Smooth muscle cell (in vitro differentiated cells): ENCODE results near the gene DUSP5. TPM values are rescaled to one million over a fixed set of nuclear protein-coding genes. Genes with fewer than 3 reads are reported as not detected.

Source experiments
- DNase-seq: peaks from one replicate; lab custom pipeline; 2025; ENCODE audit not compliant: unreplicated experiment; lab: John Stamatoyannopoulos, UW
- H2AFZ ChIP-seq: fragments of 200-600 bp; sonication (generic); 2 replicates; pipeline ENCODE4 v1.6.0; 2016; ENCODE audit warnings: antibody characterized with exemption, low read depth, mild to moderate bottlenecking
- H3F3A ChIP-seq: fragments of 200-600 bp; sonication (generic); 2 replicates; pipeline ENCODE4 v1.6.0; 2017; ENCODE audit warnings: antibody characterized with exemption, low read depth
- H3K27ac ChIP-seq: fragments of 200-600 bp; sonication (generic); 2 replicates; pipeline ENCODE4 v1.5.1; 2016; ENCODE audit warnings: low read depth, mild to moderate bottlenecking
- H3K27me3 ChIP-seq: fragments of 200-600 bp; sonication (generic); 2 replicates; pipeline ENCODE4 v1.6.1; 2016; ENCODE audit warnings: low read depth, mild to moderate bottlenecking
- H3K36me3 ChIP-seq: fragments of 200-600 bp; sonication (generic); 2 replicates; pipeline ENCODE4 v1.5.1; 2016; ENCODE audit warnings: low read depth
- H3K4me1 ChIP-seq: fragments of 200-600 bp; sonication (generic); 2 replicates; pipeline ENCODE4 v1.5.1; 2016; ENCODE audit warnings: low read depth
- H3K4me2 ChIP-seq: fragments of 200-600 bp; sonication (generic); 2 replicates; pipeline ENCODE4 v1.6.0; 2016; ENCODE audit warnings: mild to moderate bottlenecking
- H3K4me3 ChIP-seq: fragments of 200-600 bp; sonication (generic); 2 replicates; pipeline ENCODE4 v1.5.1; 2016; ENCODE audit warnings: mild to moderate bottlenecking
- H3K79me2 ChIP-seq: fragments of 200-600 bp; sonication (generic); 2 replicates; pipeline ENCODE4 v1.6.0; 2016; ENCODE audit warnings: low read depth, mild to moderate bottlenecking
- H3K9ac ChIP-seq: fragments of 200-600 bp; sonication (generic); 2 replicates; pipeline ENCODE4 v1.6.0; 2016; ENCODE audit warnings: low read depth
- H3K9me3 ChIP-seq: fragments of 200-600 bp; sonication (generic); replicated peaks from 2 replicates; pipeline ENCODE4 v1.5.1; 2016; ENCODE audit warnings: low read depth
- H4K20me1 ChIP-seq: fragments of 200-600 bp; sonication (generic); 2 replicates; pipeline ENCODE4 v1.6.0; 2016; ENCODE audit warnings: low read depth
- WGBS: methylation state at CpG from one replicate; pipeline ENCODE4 v1.1.7; 2016; ENCODE audit warnings: low lambda C conversion rate; 5-methylcytosine and 5-hydroxymethylcytosine counted together
- polyA plus RNA-seq: library from polyadenylated mRNA; unstranded; fragments of >200 nt; fragmentation: Nextera tagmentation; extraction: Ambion mirVana; gene quantifications from 2 replicates; pipeline ENCODE4 v1.2.1, GENCODE V29; 2016
- total RNA-seq: library from RNA; depleted of rRNA; stranded (reverse); fragments of >200 nt; gene quantifications from 2 replicates; pipeline ENCODE4 v1.2.3, GENCODE V29; 2014
- TF ChIP-seq, protein P1 (sequence below): fragments of 200-600 bp; sonication (generic); IDR thresholded peaks from 2 replicates; pipeline ENCODE4 v1.5.1; 2017; ENCODE audit warnings: borderline replicate concordance, mild to moderate bottlenecking, antibody characterized with exemption; ENCODE audit not compliant: insufficient read depth, poor library complexity, severe bottlenecking

Gene DUSP5
- total and polyA plus RNA-seq, 2 experiments from 2014 or later, result 13.6 to 23.6 TPM

DNA sequence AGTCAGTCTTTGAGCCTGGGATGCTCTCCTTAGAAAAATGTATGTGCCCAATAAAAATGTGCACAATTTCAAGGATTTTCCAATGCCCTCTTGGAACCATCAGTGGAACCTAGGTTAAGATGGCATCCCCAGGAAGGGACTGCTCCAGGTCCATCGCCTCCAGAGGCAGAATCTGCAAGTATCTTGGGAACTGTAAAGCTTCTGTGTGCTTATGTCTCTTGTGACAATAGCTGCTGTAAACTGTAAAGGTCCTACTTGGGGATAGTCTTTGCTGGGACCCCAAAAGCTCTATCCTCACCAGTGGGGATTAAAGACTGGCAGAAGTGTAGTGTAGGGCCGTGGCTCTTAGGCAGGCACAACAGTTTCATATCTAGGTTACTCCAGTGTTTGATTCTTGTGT, 11.9 kb downstream of the DUSP5 start:
- no peak overlapping the region for H3K4me3 ChIP-seq
- DNase-seq, result no peak
- TF ChIP-seq, protein P1, sequence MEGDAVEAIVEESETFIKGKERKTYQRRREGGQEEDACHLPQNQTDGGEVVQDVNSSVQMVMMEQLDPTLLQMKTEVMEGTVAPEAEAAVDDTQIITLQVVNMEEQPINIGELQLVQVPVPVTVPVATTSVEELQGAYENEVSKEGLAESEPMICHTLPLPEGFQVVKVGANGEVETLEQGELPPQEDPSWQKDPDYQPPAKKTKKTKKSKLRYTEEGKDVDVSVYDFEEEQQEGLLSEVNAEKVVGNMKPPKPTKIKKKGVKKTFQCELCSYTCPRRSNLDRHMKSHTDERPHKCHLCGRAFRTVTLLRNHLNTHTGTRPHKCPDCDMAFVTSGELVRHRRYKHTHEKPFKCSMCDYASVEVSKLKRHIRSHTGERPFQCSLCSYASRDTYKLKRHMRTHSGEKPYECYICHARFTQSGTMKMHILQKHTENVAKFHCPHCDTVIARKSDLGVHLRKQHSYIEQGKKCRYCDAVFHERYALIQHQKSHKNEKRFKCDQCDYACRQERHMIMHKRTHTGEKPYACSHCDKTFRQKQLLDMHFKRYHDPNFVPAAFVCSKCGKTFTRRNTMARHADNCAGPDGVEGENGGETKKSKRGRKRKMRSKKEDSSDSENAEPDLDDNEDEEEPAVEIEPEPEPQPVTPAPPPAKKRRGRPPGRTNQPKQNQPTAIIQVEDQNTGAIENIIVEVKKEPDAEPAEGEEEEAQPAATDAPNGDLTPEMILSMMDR, result no peak
- no peak overlapping the region for H3K27ac ChIP-seq
- H2AFZ ChIP-seq, result no peak overlapping the region
- no peaks in the 10 kb centered on the region for H3K27me3 ChIP-seq
- H3K9ac ChIP-seq, result no peak overlapping the region
- H3K79me2 ChIP-seq, result peaks cover 17% of the 10 kb centered on the region
- H3K4me2 ChIP-seq, result no peak overlapping the region
- H3K9me3 ChIP-seq, result no peaks in the 10 kb centered on the region
- H3K4me1 ChIP-seq, result peaks cover 6% of the 10 kb centered on the region
- peaks cover 7% of the 10 kb centered on the region for H3F3A ChIP-seq
- H4K20me1 ChIP-seq, result peaks cover 31% of the 10 kb centered on the region
- peaks cover 17% of the 10 kb centered on the region for H3K36me3 ChIP-seq
- 95% methylated on average over 2 of the region's 2 CpGs for WGBS

DNA sequence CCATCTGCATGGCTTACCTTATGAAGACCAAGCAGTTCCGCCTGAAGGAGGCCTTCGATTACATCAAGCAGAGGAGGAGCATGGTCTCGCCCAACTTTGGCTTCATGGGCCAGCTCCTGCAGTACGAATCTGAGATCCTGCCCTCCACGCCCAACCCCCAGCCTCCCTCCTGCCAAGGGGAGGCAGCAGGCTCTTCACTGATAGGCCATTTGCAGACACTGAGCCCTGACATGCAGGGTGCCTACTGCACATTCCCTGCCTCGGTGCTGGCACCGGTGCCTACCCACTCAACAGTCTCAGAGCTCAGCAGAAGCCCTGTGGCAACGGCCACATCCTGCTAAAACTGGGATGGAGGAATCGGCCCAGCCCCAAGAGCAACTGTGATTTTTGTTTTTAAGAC, 12.4 kb downstream of the DUSP5 start:
- Histone ChIP-seq H3K79me2 (peaks cover 12% of the 10 kb centered on the region), H3K36me3 (peaks cover 17% of the 10 kb centered on the region)

DNA sequence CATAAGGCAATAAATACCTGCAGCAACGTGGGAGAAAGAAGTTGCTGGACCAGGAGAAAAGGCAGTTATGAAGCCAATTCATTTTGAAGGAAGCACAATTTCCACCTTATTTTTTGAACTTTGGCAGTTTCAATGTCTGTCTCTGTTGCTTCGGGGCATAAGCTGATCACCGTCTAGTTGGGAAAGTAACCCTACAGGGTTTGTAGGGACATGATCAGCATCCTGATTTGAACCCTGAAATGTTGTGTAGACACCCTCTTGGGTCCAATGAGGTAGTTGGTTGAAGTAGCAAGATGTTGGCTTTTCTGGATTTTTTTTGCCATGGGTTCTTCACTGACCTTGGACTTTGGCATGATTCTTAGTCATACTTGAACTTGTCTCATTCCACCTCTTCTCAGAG, 13.0 kb downstream of the DUSP5 start:
- Histone ChIP-seq H2AFZ (no peak overlapping the region), H3F3A (peaks cover 7% of the 10 kb centered on the region), H3K27me3 (no peaks in the 10 kb centered on the region), H3K9ac (no peak overlapping the region), H3K36me3 (peaks cover 17% of the 10 kb centered on the region), H3K4me3 (no peak overlapping the region), H3K4me1 (peaks cover 6% of the 10 kb centered on the region), H3K79me2 (peaks cover 6% of the 10 kb centered on the region), H4K20me1 (peaks cover 22% of the 10 kb centered on the region), H3K4me2 (no peak overlapping the region), H3K9me3 (no peaks in the 10 kb centered on the region), H3K27ac (no peak overlapping the region)
- DNase-seq, result no peak
- TF ChIP-seq, protein P1, result no peak
- WGBS, result 97% methylated on average over 3 of the region's 3 CpGs

More for the DNA sequence above, 12.4 kb downstream of the DUSP5 start:
- TF ChIP-seq, protein P1, result no peak
- Histone ChIP-seq H3K27me3 (no peaks in the 10 kb centered on the region), H4K20me1 (peaks cover 26% of the 10 kb centered on the region), H3K4me1 (peaks cover 6% of the 10 kb centered on the region), H3K9ac (no peak overlapping the region), H3F3A (peaks cover 7% of the 10 kb centered on the region), H3K9me3 (no peaks in the 10 kb centered on the region), H3K4me3 (no peak overlapping the region), H3K27ac (no peak overlapping the region), H3K4me2 (no peak overlapping the region), H2AFZ (no peak overlapping the region)
- WGBS, result 99% methylated on average over 6 of the region's 9 CpGs
- DNase-seq, result no peak

DNA sequence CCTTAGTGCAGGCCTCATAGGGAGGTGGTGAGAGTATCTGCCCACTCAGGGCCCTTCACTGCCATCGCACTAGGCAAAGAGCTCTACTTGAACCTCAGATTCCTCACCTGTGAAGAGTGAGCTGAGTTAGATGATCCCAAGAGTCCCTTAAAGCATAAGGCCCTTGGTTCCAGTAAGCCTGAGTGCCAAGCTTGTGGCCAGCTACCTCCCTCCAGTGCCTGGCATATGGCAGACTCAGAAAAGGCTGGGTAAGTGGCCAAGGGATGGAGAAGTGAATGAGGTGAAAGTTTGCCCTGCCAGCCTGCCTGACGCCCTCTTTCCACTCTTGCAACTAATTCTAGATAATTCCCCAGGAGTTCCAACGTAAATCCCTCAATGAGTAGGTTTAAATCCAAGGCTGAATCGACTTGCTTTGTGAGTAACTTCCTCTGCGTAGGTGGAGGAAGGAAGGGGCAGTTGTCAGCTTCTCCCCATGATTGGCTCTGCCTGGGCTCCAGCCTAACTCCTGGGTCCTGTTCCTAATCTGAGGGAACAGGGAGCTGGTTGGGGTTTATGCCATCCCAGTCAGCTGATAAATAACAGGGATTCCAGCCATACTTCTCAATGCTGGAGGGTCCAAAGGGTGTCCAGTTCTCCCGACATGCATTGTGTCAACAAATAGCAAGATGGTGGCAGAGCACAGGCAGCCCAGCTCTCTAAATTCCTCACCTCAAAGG, 14.2 kb downstream of the DUSP5 start:
- peaks cover 13% of the 10 kb centered on the region for H4K20me1 ChIP-seq
- WGBS, result 31% methylated on average over 6 of the region's 6 CpGs
- TF ChIP-seq, protein P1, result no peak
- no peaks in the 10 kb centered on the region for H3K27me3 ChIP-seq
- H3K36me3 ChIP-seq, result peaks cover 17% of the 10 kb centered on the region
- no peaks in the 10 kb centered on the region for H3K9me3 ChIP-seq
- H3K4me2 ChIP-seq, result no peak overlapping the region
- H3K79me2 ChIP-seq, result no peaks in the 10 kb centered on the region
- H3K27ac ChIP-seq, result peak overlapping the region; percentile 83
- no peak overlapping the region for H3K4me3 ChIP-seq
- peaks cover 6% of the 10 kb centered on the region for H3K4me1 ChIP-seq
- H2AFZ ChIP-seq, result no peak overlapping the region
- peaks cover 7% of the 10 kb centered on the region for H3F3A ChIP-seq
- peak overlapping the region; percentile 24 for H3K9ac ChIP-seq
- no peak for DNase-seq
